Osteoblast (primary cell): ENCODE data around the gene ARL8A. TPM values are rescaled to one million over a fixed set of nuclear protein-coding genes. Genes with fewer than 3 reads are reported as not detected.
A peak's percentile ranks its signal among the peaks of the same experiment; 100 is the strongest.

Experiments
- DNase-seq: peaks from one replicate; pipeline ENCODE4 v3.0.0; 2011; ENCODE audit warnings: low spot score, mixed read lengths; ENCODE audit not compliant: insufficient read length; ENCODE audit errors: missing footprints
- H2AFZ ChIP-seq: 2 replicates; pipeline ENCODE4 v1.6.0; 2011; ENCODE audit warnings: mild to moderate bottlenecking, low read length
- H3K27ac ChIP-seq: 2 replicates; pipeline ENCODE4 v1.5.1; 2011; ENCODE audit warnings: mild to moderate bottlenecking, low read depth, low read length, moderate library complexity
- H3K27me3 ChIP-seq: 2 replicates; pipeline ENCODE4 v1.6.0; 2012; ENCODE audit warnings: mild to moderate bottlenecking, control low read depth, inconsistent platforms, low read length, moderate library complexity; ENCODE audit not compliant: insufficient read depth
- H3K36me3 ChIP-seq: 2 replicates; pipeline ENCODE4 v1.5.1; 2011; ENCODE audit warnings: mild to moderate bottlenecking, low read length, control low read depth, moderate library complexity; ENCODE audit not compliant: insufficient read depth
- H3K4me1 ChIP-seq: 2 replicates; pipeline ENCODE4 v1.5.1; 2011; ENCODE audit warnings: mild to moderate bottlenecking, low read length, control low read depth, moderate library complexity; ENCODE audit not compliant: insufficient read depth
- H3K4me2 ChIP-seq: 2 replicates; pipeline ENCODE4 v1.6.0; 2011; ENCODE audit warnings: mild to moderate bottlenecking, low read length; ENCODE audit not compliant: insufficient read depth
- H3K4me3 ChIP-seq: fragments of 200-600 bp; sonication (generic); 3 replicates; pipeline ENCODE4 v1.5.1; 2012; ENCODE audit warnings: mild to moderate bottlenecking, low read length, inconsistent platforms; ENCODE audit not compliant: insufficient read depth
- H3K79me2 ChIP-seq: 2 replicates; pipeline ENCODE4 v1.6.0; 2012; ENCODE audit warnings: mild to moderate bottlenecking, low read length, control low read depth, inconsistent platforms; ENCODE audit not compliant: insufficient read depth
- H3K9me3 ChIP-seq: 2 replicates; pipeline ENCODE4 v1.5.1; 2011; ENCODE audit warnings: low read depth, low read length, control low read depth
- H4K20me1 ChIP-seq: 2 replicates; pipeline ENCODE4 v1.6.0; 2012; ENCODE audit warnings: mild to moderate bottlenecking, low read length, control low read depth; ENCODE audit not compliant: insufficient read depth
- CTCF ChIP-seq: IDR thresholded peaks from 2 replicates; pipeline ENCODE4 v1.5.1; 2011; ENCODE audit warnings: mild to moderate bottlenecking, low read depth, low read length, moderate library complexity; ENCODE audit errors: extremely low read depth
- total RNA-seq: library from RNA; depleted of rRNA; stranded (reverse); fragments of >200 nt; gene quantifications from 2 replicates; pipeline ENCODE4 v1.2.3, GENCODE V29; 2012

The ARL8A gene
- total RNA-seq, 1 donor, result 24.2 TPM

GRCh38 chr1:202133496-202133895, 11.0 kb downstream of the ARL8A start:
- H3K27me3 ChIP-seq, result no peaks in the 10 kb centered on the region
- H3K36me3 ChIP-seq, result peaks cover 42% of the 10 kb centered on the region
- no peak for DNase-seq
- H3K9me3 ChIP-seq, result no peaks in the 10 kb centered on the region
- H3K4me1 ChIP-seq, result no peaks in the 10 kb centered on the region
- no peak overlapping the region for H2AFZ ChIP-seq
- H3K4me3 ChIP-seq, result no peak overlapping the region
- H3K4me2 ChIP-seq, result no peak overlapping the region
- H3K79me2 ChIP-seq, result peaks cover 10% of the 10 kb centered on the region
- no peak overlapping the region for H3K27ac ChIP-seq
- TF ChIP-seq CTCF, result no peak
- peaks cover 26% of the 10 kb centered on the region for H4K20me1 ChIP-seq

DNA sequence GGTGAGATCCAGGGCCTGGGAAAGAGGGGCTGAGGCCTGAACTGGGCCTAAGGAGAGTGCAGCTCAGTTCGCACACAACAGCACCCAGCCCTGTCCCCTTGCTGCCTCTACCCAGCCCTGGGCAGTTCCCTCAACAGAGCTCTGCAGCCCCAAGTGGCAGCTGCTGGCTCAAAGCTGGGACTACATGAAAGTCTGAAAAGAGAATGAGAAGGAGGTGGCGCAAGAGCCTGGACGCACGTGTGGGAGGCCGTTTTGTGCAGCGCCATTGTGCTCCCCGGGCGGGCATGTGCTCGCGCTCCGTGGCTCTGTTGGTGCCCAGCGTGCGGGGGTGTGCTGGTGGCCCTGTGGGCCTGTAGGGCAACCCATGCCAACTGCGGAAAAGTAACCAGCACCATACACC, 11.5 kb downstream of the ARL8A start:
- H3K79me2 ChIP-seq, result peaks cover 5% of the 10 kb centered on the region
- no peak overlapping the region for H3K4me2 ChIP-seq
- no peak overlapping the region for H3K27ac ChIP-seq
- no peaks in the 10 kb centered on the region for H3K27me3 ChIP-seq
- DNase-seq, result peak; percentile 63
- peaks cover 21% of the 10 kb centered on the region for H4K20me1 ChIP-seq
- H3K36me3 ChIP-seq, result peaks cover 42% of the 10 kb centered on the region
- H3K4me1 ChIP-seq, result no peaks in the 10 kb centered on the region
- TF ChIP-seq CTCF, result no peak
- H3K4me3 ChIP-seq, result no peak overlapping the region
- no peak overlapping the region for H2AFZ ChIP-seq
- no peaks in the 10 kb centered on the region for H3K9me3 ChIP-seq

DNA sequence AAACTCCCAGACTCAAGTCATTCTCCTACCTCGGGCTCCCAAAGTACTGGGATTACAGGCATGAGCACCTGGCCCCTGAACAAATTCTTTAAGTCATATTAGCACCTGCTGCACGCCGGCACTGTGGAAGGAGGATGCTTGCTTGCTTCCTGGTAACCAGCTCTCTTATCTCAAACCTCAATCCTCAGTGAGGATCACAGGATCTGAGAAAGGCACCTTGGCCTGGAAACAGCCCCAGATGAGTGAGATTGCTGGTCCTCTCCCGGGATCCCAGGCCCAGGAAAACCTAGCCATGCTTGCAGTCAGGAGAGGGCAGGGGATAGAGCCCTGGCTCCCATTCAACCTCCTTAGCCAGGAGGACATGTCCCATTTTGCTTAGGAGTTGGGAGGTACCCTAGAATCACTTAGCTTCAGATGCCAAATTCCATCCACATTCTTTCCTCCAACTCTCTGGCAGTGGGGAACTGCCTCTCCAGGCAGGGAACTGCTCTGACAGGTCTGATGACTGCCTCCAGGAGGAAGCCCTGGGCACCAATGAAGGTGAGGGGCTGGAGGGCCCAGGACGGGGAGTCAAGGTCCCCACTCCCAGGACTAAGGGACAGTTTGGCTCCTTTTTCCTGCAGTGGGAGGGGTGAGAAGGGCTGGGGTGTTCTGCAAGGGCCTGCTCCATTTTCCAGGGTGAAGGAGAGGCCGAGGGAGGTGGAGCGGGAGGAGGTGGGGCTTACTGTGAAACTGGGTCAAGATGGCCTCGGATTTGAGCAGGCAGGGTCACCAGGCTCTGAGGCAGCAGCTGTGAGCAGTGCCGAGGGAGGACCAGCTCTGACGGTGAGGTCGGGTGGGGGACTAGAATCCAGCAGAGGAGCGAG, 12.3 kb downstream of the ARL8A start:
- Histone ChIP-seq H3K36me3 (peaks cover 38% of the 10 kb centered on the region), H3K4me3 (no peak overlapping the region), H3K4me1 (no peaks in the 10 kb centered on the region), H3K9me3 (no peaks in the 10 kb centered on the region), H3K79me2 (no peaks in the 10 kb centered on the region), H3K4me2 (no peak overlapping the region), H3K27ac (no peak overlapping the region), H3K27me3 (no peaks in the 10 kb centered on the region), H2AFZ (no peak overlapping the region), H4K20me1 (peaks cover 16% of the 10 kb centered on the region)
- DNase-seq, result peak; percentile 63
- no peak for TF ChIP-seq CTCF

DNA sequence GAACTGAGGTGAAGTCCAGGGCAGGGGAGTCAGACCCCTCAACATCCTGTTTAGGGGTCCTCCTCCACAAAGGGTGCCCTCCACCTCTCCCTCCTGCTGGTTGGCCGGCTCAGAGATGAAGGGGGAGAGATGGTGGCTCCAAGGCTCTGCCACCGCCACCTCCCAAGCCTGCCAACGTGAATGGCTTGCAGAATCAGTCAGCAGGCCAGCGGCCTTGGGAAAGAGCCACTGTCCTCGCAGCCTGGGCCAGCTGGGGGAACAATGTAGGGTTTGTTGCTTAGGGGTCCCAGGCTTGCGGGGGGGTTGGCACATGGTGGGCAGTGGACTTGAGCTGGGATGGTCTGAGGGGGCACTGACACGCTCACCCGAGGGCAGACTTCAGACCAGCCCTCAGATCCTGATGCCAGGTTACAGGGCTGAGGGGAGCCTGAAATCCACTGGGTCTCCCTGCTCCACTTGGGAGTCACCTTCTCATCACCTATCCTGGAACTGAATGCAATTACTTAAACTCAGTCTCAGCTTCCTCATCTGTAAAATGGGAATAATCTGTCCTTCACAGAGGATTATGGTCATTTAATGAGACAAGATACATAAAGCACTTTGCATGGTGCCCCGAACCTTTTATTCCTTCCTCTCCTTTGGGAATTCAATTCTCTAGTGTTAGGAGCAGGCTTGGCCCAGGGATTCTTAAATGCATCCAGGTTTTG, 13.6 kb downstream of the ARL8A start:
- no peak overlapping the region for H3K4me2 ChIP-seq
- H3K27ac ChIP-seq, result no peak overlapping the region
- peaks cover 38% of the 10 kb centered on the region for H3K36me3 ChIP-seq
- no peaks in the 10 kb centered on the region for H3K9me3 ChIP-seq
- H3K27me3 ChIP-seq, result no peaks in the 10 kb centered on the region
- peak; percentile 72 for DNase-seq
- no peaks in the 10 kb centered on the region for H3K79me2 ChIP-seq
- no peak overlapping the region for H3K4me3 ChIP-seq
- no peak for TF ChIP-seq CTCF
- H4K20me1 ChIP-seq, result peaks cover 13% of the 10 kb centered on the region
- H2AFZ ChIP-seq, result no peak overlapping the region
- H3K4me1 ChIP-seq, result no peaks in the 10 kb centered on the region
